Erythroblast (primary cell): Measurements from ENCODE around the gene SHD.
"Not testable (repeated sequence)": the region's sequence is repeated elsewhere in the genome, so short reads cannot be mapped to it uniquely, and the experiment has no call there.

ENCODE experiments used
- GATA1 ChIP-seq: IDR thresholded peaks from 2 replicates; pipeline ENCODE4 v1.6.1; 2011; ENCODE audit warnings: low read depth, mild to moderate bottlenecking, control low read depth, low read length, moderate library complexity
- POLR2A ChIP-seq: IDR thresholded peaks from 2 replicates; pipeline ENCODE4 v1.6.1; 2011; ENCODE audit warnings: mild to moderate bottlenecking, low read length

- not testable (repeated sequence) for TF ChIP-seq POLR2A, GATA1
Measured at GRCh38 chr19:4232139-4232538, 46.9 kb upstream of the SHD start.
